HEK293 (cell line): ENCODE data around the gene PHACTR3.

Source experiments
- CTCF ChIA-PET: fragments of 350-600 bp; formaldehyde crosslinking; extraction: SDS; loops from one replicate; lab custom pipeline; 2021; ENCODE audit warnings: antibody characterized with exemption; lab: Yijun Ruan, JAX
- POLR2A ChIA-PET: fragments of 300-600 bp; formaldehyde crosslinking; extraction: SDS; loops from one replicate; lab custom pipeline; 2020; ENCODE audit warnings: antibody characterized with exemption, inconsistent platforms; lab: Yijun Ruan, JAX
- H3K27ac ChIP-seq: fragments of 200-500 bp; sonication (Bioruptor generic); 2 replicates; pipeline ENCODE4 v1.5.1; 2014; ENCODE audit warnings: low read depth, low read length, control low read depth, inconsistent platforms; ENCODE audit errors: extremely low read depth
- H3K36me3 ChIP-seq, 2 experiments: fragments of 200-500 bp in 1 of 2; sonication (Bioruptor generic) in 1 of 2; 1 replicate in 1 of 2; 2 replicates in 1 of 2; pipeline ENCODE4 v1.5.1; 2014 to 2017; ENCODE audit warnings: inconsistent platforms in 2 of 2, low read length in 2 of 2; ENCODE audit not compliant: control insufficient read depth in 2 of 2, insufficient read depth in 1 of 2
- H3K4me1 ChIP-seq: fragments of 200-500 bp; sonication (Bioruptor generic); 2 replicates; pipeline ENCODE4 v1.5.1; 2014; ENCODE audit warnings: mild to moderate bottlenecking, low read length, inconsistent platforms; ENCODE audit not compliant: control insufficient read depth, insufficient read depth
- H3K4me3 ChIP-seq: 2 replicates; pipeline ENCODE4 v1.5.1; 2011; ENCODE audit warnings: low read depth, mild to moderate bottlenecking, control low read depth, low read length, moderate library complexity
- H3K9me3 ChIP-seq: fragments of 200-500 bp; sonication (Bioruptor generic); 2 replicates; pipeline ENCODE4 v1.5.1; 2014; ENCODE audit warnings: low read depth, low read length, inconsistent platforms; ENCODE audit not compliant: control insufficient read depth, insufficient read depth
- GFI1B ChIP-seq: fragments of 450-650 bp; formaldehyde crosslinking; IDR thresholded peaks from 2 replicates; pipeline ENCODE4 v1.5.1; 2016; ENCODE audit warnings: missing biosample characterization, missing genetic modification characterization
- INSM2 ChIP-seq: fragments of 450-650 bp; formaldehyde crosslinking; IDR thresholded peaks from 2 replicates; pipeline ENCODE4 v1.5.1; 2016; ENCODE audit warnings: missing biosample characterization, missing genetic modification characterization
- PATZ1 ChIP-seq: fragments of 450-650 bp; formaldehyde crosslinking; IDR thresholded peaks from 2 replicates; pipeline ENCODE4 v1.5.1; 2016; ENCODE audit warnings: missing biosample characterization, missing genetic modification characterization
- PRDM6 ChIP-seq: fragments of 450-650 bp; formaldehyde crosslinking; IDR thresholded peaks from 2 replicates; pipeline ENCODE4 v1.5.1; 2017; ENCODE audit warnings: missing biosample characterization, missing genetic modification characterization
- SP3 ChIP-seq: fragments of 450-650 bp; formaldehyde crosslinking; IDR thresholded peaks from 2 replicates; pipeline ENCODE4 v1.5.1; 2016; ENCODE audit warnings: missing biosample characterization, missing genetic modification characterization
- ZBTB10 ChIP-seq: fragments of 450-650 bp; formaldehyde crosslinking; IDR thresholded peaks from 2 replicates; pipeline ENCODE4 v1.5.1; 2016; ENCODE audit warnings: missing biosample characterization, missing genetic modification characterization
- ZBTB11 ChIP-seq: fragments of 450-650 bp; formaldehyde crosslinking; conservative IDR thresholded peaks from 2 replicates; pipeline ENCODE4 v1.5.1; 2016; ENCODE audit warnings: low read depth, missing biosample characterization, missing genetic modification characterization
- ZFP37 ChIP-seq: fragments of 450-650 bp; formaldehyde crosslinking; IDR thresholded peaks from 2 replicates; pipeline ENCODE4 v1.5.1; 2016; ENCODE audit warnings: missing biosample characterization, missing genetic modification characterization
- ZFP41 ChIP-seq: fragments of 450-650 bp; formaldehyde crosslinking; IDR thresholded peaks from 2 replicates; pipeline ENCODE4 v1.5.1; 2016; ENCODE audit warnings: missing biosample characterization, missing genetic modification characterization, borderline replicate concordance
- ZNF16 ChIP-seq: fragments of 450-650 bp; formaldehyde crosslinking; IDR thresholded peaks from 2 replicates; pipeline ENCODE4 v1.5.1; 2016; ENCODE audit warnings: low read depth, missing biosample characterization, missing genetic modification characterization
- ZNF184 ChIP-seq: fragments of 450-650 bp; IDR thresholded peaks from 2 replicates; pipeline ENCODE4 v1.5.1; 2018; ENCODE audit warnings: missing biosample characterization, mild to moderate bottlenecking, missing genetic modification characterization
- ZNF404 ChIP-seq: fragments of 450-650 bp; formaldehyde crosslinking; IDR thresholded peaks from 2 replicates; pipeline ENCODE4 v1.5.1; 2017; ENCODE audit warnings: missing biosample characterization, missing genetic modification characterization
- ZNF561 ChIP-seq: fragments of 450-650 bp; IDR thresholded peaks from 2 replicates; pipeline ENCODE4 v1.5.1; 2018; ENCODE audit warnings: missing biosample characterization, missing genetic modification characterization, borderline replicate concordance
- ZNF580 ChIP-seq: fragments of 450-650 bp; formaldehyde crosslinking; IDR thresholded peaks from 2 replicates; pipeline ENCODE4 v1.5.1; 2016; ENCODE audit warnings: missing biosample characterization, missing genetic modification characterization
- ZNF629 ChIP-seq: fragments of 450-650 bp; formaldehyde crosslinking; IDR thresholded peaks from 2 replicates; pipeline ENCODE4 v1.5.1; 2017; ENCODE audit warnings: missing biosample characterization, missing genetic modification characterization
- ZNF747 ChIP-seq: fragments of 450-650 bp; formaldehyde crosslinking; IDR thresholded peaks from 2 replicates; pipeline ENCODE4 v1.5.1; 2016; ENCODE audit warnings: missing biosample characterization, missing genetic modification characterization
- ZNF76 ChIP-seq: fragments of 450-650 bp; formaldehyde crosslinking; IDR thresholded peaks from 2 replicates; pipeline ENCODE4; 2016; ENCODE audit warnings: low read depth, missing biosample characterization, missing genetic modification characterization, borderline replicate concordance
- ZNF791 ChIP-seq: fragments of 450-650 bp; formaldehyde crosslinking; IDR thresholded peaks from 2 replicates; pipeline ENCODE4 v1.5.1; 2016; ENCODE audit warnings: missing biosample characterization, missing genetic modification characterization

PHACTR3 gene

GRCh38 chr20:59677586-59677985, 73.2 kb downstream of the PHACTR3 start (continued):
- TF ChIP-seq ZBTB11 (tag by site-specific recombination) = no peak

- POLR2A ChIA-PET = no interaction called here
Observed at GRCh38 chr20:59678288-59678687, 73.9 kb downstream of the PHACTR3 start.

GRCh38 chr20:59678951-59679350, 74.6 kb downstream of the PHACTR3 start:
- Histone ChIP-seq H3K4me3 (no peak overlapping the region), H3K36me3 (no peaks in the 10 kb centered on the region), H3K27ac (no peak overlapping the region), H3K9me3 (no peaks in the 10 kb centered on the region), H3K4me1 (no peaks in the 10 kb centered on the region)
- CTCF ChIA-PET = no interaction called here
- POLR2A ChIA-PET = no interaction called here
- no peak for TF ChIP-seq ZNF561 (tag by site-specific recombination)
- no peak for TF ChIP-seq ZNF580 (tag by site-specific recombination)
- no peak for TF ChIP-seq GFI1B
- TF ChIP-seq ZNF184 (tag by site-specific recombination) = no peak
- TF ChIP-seq ZNF16 = no peak
- no peak for TF ChIP-seq ZBTB10 (tag by site-specific recombination)
- no peak for TF ChIP-seq ZNF747 (tag by site-specific recombination)
- TF ChIP-seq ZFP41 (tag by site-specific recombination) = no peak

More at GRCh38 chr20:59678288-59678687, 73.9 kb downstream of the PHACTR3 start:
- Histone ChIP-seq H3K4me1 (no peaks in the 10 kb centered on the region), H3K9me3 (no peaks in the 10 kb centered on the region), H3K4me3 (no peak overlapping the region), H3K27ac (no peak overlapping the region)
- CTCF ChIA-PET = no interaction called here
- no peak for TF ChIP-seq ZNF76 (tag by site-specific recombination)
- no peak for TF ChIP-seq PATZ1 (tag by site-specific recombination)
- no peak for TF ChIP-seq ZFP37 (tag by site-specific recombination)
- no peak for TF ChIP-seq SP3 (tag by site-specific recombination)
- no peak for TF ChIP-seq ZNF629 (tag by site-specific recombination)
- no peak for TF ChIP-seq PRDM6 (tag by site-specific recombination)
- no peak for TF ChIP-seq INSM2 (tag by site-specific recombination)
- TF ChIP-seq ZNF791 (tag by site-specific recombination) = no peak
- no peak for TF ChIP-seq ZNF404
- TF ChIP-seq, all 188 proteins: peak for 0
- H3K36me3 ChIP-seq = no peaks in the 10 kb centered on the region
